HG02884 (cell line): Measurements from ENCODE around the gene GTF2F2.

Experiments used
- ATAC-seq: cut with Tn5 transposase; IDR thresholded peaks from one replicate; pipeline ENCODE4 v1.9.1; 2021; ENCODE audit warnings: mild to moderate bottlenecking, moderate library complexity; ENCODE audit not compliant: unreplicated experiment

Gene GTF2F2

DNA sequence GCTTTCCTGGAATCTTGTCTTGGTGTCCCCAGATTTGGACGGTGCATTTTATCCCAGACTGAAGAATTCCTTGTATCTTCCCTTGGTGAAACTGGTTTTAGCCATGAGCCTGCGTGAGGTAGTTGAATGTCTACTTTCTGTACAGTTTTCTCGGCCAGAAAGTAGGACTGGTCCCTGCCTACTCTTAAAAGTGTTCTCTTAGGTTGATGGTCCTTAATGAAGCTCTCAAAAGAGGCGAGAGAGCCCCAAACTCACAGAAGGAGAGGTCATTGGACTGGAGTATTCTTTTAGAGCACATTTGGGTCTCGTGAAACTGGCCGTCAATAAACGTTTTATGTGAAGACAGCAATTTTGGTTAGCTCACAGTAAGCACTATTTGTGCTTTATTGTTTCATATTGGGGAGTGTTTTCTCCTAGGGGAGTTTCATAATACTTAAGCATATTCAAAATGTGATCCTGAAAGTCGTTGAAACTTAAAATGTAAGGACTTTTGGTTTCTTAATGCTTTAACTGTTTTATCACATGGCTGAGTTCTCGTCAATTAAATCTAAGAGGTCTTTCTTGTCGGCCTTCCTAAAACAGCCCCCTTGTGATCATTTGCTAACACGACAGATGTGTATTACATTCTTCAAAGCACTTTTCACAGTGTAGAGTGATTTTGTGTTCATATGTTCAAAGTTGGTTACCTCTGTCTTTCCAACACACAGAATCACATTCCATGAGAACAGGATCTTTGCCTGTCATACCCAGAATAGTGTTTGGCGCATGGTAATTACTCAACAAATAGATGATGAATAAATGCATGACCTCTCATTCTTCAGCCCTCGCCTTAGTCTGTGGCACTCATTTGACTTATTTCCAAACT lies 889 bp downstream of the GTF2F2 start:
- no peak for ATAC-seq

DNA sequence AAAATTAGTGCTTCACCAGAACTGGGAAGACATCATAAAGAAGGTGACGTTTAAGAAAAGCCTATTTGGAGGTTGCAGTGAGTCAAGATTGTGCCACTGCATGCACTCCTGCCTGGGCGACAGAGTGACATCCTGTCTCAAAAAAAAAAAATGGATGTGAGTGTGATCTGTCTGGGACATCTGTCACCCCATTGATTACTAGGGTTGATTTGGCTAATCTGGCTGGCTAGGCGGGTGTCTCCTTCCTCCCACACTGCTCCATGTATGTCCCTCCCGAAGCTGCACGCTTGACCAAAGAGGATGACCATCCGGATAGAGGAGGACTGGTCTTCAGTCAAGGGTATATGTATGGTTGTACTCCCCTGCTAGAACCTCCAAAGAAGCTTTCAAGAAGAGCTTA lies 2.6 kb downstream of the GTF2F2 start:
- no peak for ATAC-seq

- peak; percentile 93 for ATAC-seq
These were observed 12.2 kb downstream of the GTF2F2 start for GRCh38 chr13:45132369-45133064.

DNA sequence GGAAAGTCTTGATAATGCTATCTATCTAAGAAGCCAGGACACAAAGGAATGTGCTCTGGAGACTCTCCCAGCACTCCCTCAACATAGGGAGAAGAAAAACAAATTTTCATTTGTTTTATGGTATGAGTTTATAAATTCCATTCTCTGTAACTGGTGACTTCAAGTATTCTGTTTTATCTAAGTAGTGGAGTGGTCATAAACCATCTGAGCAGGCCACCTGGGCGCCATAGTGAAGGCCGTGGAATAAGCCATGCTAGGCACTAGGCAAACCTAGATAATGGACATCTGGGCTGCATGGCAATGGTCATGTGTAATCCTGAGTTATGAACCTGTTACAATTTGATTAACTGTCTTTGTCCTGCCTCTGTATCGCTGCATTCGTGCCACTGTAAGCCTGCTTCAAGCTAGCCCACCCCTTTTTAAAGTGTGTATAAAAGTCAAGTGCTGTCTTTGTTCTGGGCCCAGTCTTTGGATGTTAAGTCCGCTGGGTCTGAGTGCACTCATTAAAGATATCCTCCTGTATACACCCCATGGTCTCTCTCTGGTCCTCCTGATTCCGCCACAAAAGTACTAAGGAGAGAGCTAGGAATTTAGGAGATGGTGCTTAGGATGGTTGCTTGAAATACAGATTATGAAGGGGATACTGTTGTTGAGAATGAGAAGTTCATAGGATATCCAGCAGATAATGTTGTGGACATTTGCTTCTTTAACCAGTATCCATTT lies 13.2 kb downstream of the GTF2F2 start:
- ATAC-seq, result no peak

- ATAC-seq, result no peak
These were observed 16.6 kb downstream of the GTF2F2 start for GRCh38 chr13:45136741-45137504.

GRCh38 chr13:45137526-45137925 lies 17.2 kb downstream of the GTF2F2 start:
- ATAC-seq, result no peak

DNA sequence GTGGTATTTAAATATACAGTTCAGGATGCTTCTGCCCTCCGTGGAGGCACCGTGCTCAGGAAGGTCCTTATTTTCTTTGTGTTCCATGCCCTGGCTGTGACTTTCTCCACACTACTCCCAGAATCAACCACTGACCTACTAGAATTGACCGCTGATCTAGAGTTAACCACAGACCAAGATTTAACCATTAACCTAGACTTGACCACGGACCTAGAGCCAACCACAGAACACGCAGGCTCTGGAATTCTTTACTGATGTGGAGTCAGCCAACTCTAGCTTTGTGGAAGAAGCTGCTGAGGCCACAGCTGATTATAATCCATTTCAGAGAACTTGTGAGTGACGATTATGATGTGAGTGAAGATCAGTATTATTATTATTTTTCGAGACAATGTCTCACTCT lies 18.0 kb downstream of the GTF2F2 start:
- ATAC-seq, result no peak

- no peak for ATAC-seq
These were observed 21.1 kb downstream of the GTF2F2 start for GRCh38 chr13:45141369-45141768.

- ATAC-seq, result no peak
These were observed 22.4 kb downstream of the GTF2F2 start for GRCh38 chr13:45142440-45143345.

DNA sequence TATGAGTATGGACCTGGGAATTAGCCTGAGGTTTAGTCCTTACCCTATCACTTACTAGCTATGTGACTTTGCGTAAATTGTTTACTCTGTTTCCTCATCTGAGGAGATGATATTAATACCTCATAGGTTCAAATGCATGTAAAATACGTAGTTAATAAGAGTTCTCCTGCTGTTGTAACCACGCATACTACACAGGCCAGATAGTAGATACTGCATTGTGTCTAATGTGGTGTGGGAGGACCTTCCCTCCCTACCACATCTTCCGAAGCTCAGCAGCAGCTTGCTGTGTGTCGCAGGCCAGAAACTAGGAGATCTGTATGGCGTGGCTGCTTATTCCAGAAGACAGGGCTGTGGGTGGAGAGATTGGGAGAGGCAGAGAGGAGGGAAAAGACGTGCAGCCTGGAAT lies 23.0 kb downstream of the GTF2F2 start:
- no peak for ATAC-seq

GRCh38 chr13:45149964-45150363 lies 29.7 kb downstream of the GTF2F2 start:
- no peak for ATAC-seq

GRCh38 chr13:45156565-45157361 lies 36.5 kb downstream of the GTF2F2 start:
- no peak for ATAC-seq

DNA sequence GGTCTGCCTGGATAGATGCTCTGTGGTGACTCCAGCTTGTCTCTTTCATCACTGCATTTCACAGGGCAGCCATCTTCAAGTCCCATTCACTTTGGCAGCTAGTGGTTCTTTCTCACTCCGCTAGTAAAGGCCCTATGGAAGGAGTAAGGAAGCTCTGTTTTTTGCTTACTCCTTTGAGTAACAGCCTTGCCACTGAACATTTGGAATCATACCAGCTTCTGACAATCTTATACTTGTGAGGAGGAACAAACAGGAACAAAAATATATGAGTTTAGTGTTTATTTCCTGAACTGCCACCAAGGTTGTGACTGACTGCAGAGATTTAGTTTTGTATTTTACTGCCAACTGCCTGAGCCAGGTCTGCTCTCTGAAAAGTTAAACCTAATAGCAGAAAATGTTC lies 41.9 kb downstream of the GTF2F2 start:
- ATAC-seq, result no peak

- ATAC-seq, result no peak
These were observed 42.5 kb downstream of the GTF2F2 start for GRCh38 chr13:45162821-45163220.

- no peak for ATAC-seq
These were observed 46.5 kb downstream of the GTF2F2 start for GRCh38 chr13:45166858-45167257.

DNA sequence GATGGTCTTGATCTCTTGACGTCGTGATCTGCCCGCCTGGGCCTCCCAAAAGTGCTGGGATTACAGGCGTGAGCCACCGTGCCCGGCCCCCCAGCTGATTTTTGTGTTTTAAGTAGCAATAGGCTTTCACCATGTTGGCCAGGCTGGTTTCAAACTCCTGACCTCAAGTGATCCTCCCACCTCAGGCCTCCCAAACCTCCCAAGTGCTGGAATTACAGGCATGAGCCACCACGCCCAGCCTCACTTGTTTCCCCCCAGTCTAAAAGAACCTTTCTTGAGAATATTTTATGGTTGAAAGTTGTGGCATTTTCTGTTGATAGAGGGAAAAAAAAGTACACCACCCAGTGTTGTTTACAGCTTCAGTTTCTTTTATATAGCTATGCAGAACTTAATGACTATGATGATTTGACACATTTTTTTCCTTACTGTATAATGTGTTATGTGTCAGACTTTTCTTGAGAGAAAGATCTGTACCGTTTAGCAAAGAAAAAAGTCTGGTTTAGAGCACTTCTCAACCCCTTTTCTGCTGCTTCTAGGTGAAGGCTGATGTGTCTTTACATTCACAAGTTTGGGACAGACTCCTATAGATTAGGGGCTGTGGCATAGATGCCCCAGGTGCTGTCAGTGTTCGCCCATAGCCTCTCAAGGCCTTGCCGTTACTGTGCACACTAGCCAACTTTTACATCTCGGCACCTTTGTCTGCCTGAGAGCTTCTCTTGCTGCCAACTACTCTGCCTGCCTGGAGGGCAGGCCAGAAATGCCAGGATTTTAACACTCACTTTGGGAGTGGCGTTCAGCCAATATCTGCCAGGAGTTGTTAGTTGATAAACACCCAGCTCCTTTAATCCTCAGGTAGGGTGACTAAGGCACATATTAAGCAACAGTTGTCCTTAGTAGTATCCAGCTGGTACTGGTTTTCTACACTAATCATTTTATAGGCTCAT lies 47.6 kb downstream of the GTF2F2 start:
- no peak for ATAC-seq

DNA sequence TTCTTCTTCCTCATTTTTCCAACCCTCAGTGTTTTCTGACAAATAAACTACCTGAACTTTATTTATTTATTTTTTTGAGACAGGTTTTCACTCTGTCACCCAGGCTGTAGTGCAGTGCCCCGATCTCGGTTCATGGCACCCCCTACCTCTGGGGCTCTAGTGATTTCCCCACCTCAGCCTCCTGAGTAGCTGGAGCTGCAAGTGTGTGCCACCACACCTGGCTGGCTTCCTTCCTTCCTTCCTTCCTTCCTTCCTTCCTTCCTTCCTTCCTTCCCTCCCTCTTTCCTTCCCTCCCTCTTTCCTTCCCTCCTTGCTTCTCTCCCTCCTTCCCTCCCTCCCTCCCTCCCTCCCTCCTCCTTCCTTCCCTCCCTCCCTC lies 48.2 kb downstream of the GTF2F2 start:
- ATAC-seq, result no peak

DNA sequence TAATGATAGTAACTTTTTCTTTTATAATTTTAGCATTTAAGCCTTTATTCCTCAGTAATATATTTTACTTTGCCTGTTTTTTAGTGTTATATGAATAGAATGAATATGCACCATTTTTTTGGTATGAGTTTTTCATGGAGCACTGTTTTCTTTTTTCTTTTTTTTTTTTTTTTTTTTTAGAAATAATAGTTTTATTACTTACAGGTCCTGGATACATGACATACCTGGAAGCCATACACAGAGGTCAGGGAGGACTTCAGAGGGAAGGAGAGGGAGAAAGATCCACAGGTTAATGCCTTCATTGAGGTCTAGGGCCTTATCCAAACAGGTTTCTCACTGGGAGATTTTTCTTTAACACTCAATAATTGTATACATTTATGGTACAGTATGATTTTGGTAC lies 54.2 kb downstream of the GTF2F2 start:
- no peak for ATAC-seq
